ENCODE measurements around the gene TMTC3. TPM values are rescaled to one million over a fixed set of nuclear protein-coding genes. Genes with fewer than 3 reads are reported as not detected.

The TMTC3 gene
- total RNA-seq, 1 experiment from 2014 or later: 31.8 TPM

- H3K4me1 Mint-ChIP-seq (ENCODE audit: low read depth, unreplicated experiment): peaks cover 54% of the 10 kb centered on the region
- ChIA-PET CTCF (no interaction called here), POLR2A (no interaction called here)
Measured at GRCh38 chr12:88179436-88180014, 37.4 kb downstream of the TMTC3 start.

GRCh38 chr12:88181881-88182280 lies 39.8 kb downstream of the TMTC3 start:
- H3K36me3 Mint-ChIP-seq (ENCODE audit: insufficient read depth, unreplicated experiment): peaks cover 73% of the 10 kb centered on the region
- CTCF ChIA-PET: no interaction called here
- peaks cover 48% of the 10 kb centered on the region for H3K9me3 Mint-ChIP-seq (ENCODE audit: unreplicated experiment)
- Histone ChIP-seq H3K4me1 (peaks cover 91% of the 10 kb centered on the region), H3K9me3 (peaks cover 45% of the 10 kb centered on the region), H3K27me3 (replicated peaks; ENCODE audit: control insufficient read depth, insufficient read depth, low read length) (no peaks in the 10 kb centered on the region), H3K4me3 (ENCODE audit: low read depth, low read length) (no peak overlapping the region), H3K36me3 (ENCODE audit: control insufficient read depth, insufficient read depth, low read length) (peaks cover 3% of the 10 kb centered on the region)
- no TSS peak for BruUV-seq (replicated peaks)
- H3K4me1 Mint-ChIP-seq (ENCODE audit: low read depth, unreplicated experiment): peaks cover 64% of the 10 kb centered on the region
- H3K4me3 Mint-ChIP-seq (ENCODE audit: unreplicated experiment): no peak overlapping the region
- peak overlapping the region; percentile 77 for H3K27ac Mint-ChIP-seq (ENCODE audit: unreplicated experiment)
- intact Hi-C loops (cut with micrococcal nuclease; ENCODE audit: unreplicated experiment): loop anchor here (10.0 kb wide), 2 partner anchors 393 to 773 kb away; no protein-coding TSS in a partner anchor
- DNase-seq: peak; percentile 42 to 50
- TF ChIP-seq CTCF (IDR thresholded peaks at IDR 0.05; ENCODE audit: insufficient read depth in 1 of 2, low read depth in 1 of 2, low read length in 1 of 2, severe bottlenecking in 1 of 2, unreplicated experiment in 1 of 2): no peak
- no peaks in the 10 kb centered on the region for H3K27me3 Mint-ChIP-seq (ENCODE audit: insufficient read depth, unreplicated experiment)
- POLR2A ChIA-PET: no interaction called here

More at GRCh38 chr12:88179436-88180014, 37.4 kb downstream of the TMTC3 start:
- no peak overlapping the region for H3K4me3 ChIP-seq (ENCODE audit: low read depth, low read length)
- no TSS peak for BruUV-seq (replicated peaks)
- Mint-ChIP-seq H3K4me3 (ENCODE audit: unreplicated experiment) (peak overlapping the region; percentile 37), H3K9me3 (ENCODE audit: unreplicated experiment) (peaks cover 40% of the 10 kb centered on the region), H3K27me3 (ENCODE audit: insufficient read depth, unreplicated experiment) (no peaks in the 10 kb centered on the region), H3K27ac (ENCODE audit: unreplicated experiment) (peak overlapping the region; percentile 77), H3K36me3 (ENCODE audit: insufficient read depth, unreplicated experiment) (peaks cover 67% of the 10 kb centered on the region)
- H3K27me3 ChIP-seq (replicated peaks; ENCODE audit: control insufficient read depth, insufficient read depth, low read length): no peaks in the 10 kb centered on the region
- H3K4me1 ChIP-seq: peaks cover 69% of the 10 kb centered on the region
- peaks cover 3% of the 10 kb centered on the region for H3K36me3 ChIP-seq (ENCODE audit: control insufficient read depth, insufficient read depth, low read length)
- peaks cover 36% of the 10 kb centered on the region for H3K9me3 ChIP-seq
- no peak for TF ChIP-seq CTCF (IDR thresholded peaks at IDR 0.05; ENCODE audit: insufficient read depth in 1 of 2, low read depth in 1 of 2, low read length in 1 of 2, severe bottlenecking in 1 of 2, unreplicated experiment in 1 of 2)
- peak; percentile 50 to 51 for DNase-seq
- intact Hi-C loops (cut with micrococcal nuclease; ENCODE audit: unreplicated experiment): loop anchor here (1.0 to 10.0 kb wide), 4 partner anchors 9 to 775 kb away; partner anchors contain the start of genes CEP290 and TMTC3

- H3K9me3 Mint-ChIP-seq (ENCODE audit: unreplicated experiment): peaks cover 46% of the 10 kb centered on the region
- TF ChIP-seq CTCF (IDR thresholded peaks at IDR 0.05; ENCODE audit: insufficient read depth in 1 of 2, low read depth in 1 of 2, low read length in 1 of 2, severe bottlenecking in 1 of 2, unreplicated experiment in 1 of 2): no peak
- peaks cover 62% of the 10 kb centered on the region for H3K4me1 Mint-ChIP-seq (ENCODE audit: low read depth, unreplicated experiment)
- H3K36me3 Mint-ChIP-seq (ENCODE audit: insufficient read depth, unreplicated experiment): peaks cover 68% of the 10 kb centered on the region
- intact Hi-C loops (cut with micrococcal nuclease; ENCODE audit: unreplicated experiment): loop anchor here (10.0 kb wide), 2 partner anchors 392 to 772 kb away; no protein-coding TSS in a partner anchor
- no TSS peak for BruUV-seq (replicated peaks)
- H3K4me3 Mint-ChIP-seq (ENCODE audit: unreplicated experiment): no peak overlapping the region
- Histone ChIP-seq H3K4me3 (ENCODE audit: low read depth, low read length) (no peak overlapping the region), H3K4me1 (peaks cover 95% of the 10 kb centered on the region), H3K9me3 (peaks cover 45% of the 10 kb centered on the region), H3K36me3 (ENCODE audit: control insufficient read depth, insufficient read depth, low read length) (peaks cover 2% of the 10 kb centered on the region), H3K27me3 (replicated peaks; ENCODE audit: control insufficient read depth, insufficient read depth, low read length) (no peaks in the 10 kb centered on the region)
- ChIA-PET CTCF (no interaction called here), POLR2A (no interaction called here)
- peak overlapping the region; percentile 77 for H3K27ac Mint-ChIP-seq (ENCODE audit: unreplicated experiment)
- DNase-seq: no peak
- H3K27me3 Mint-ChIP-seq (ENCODE audit: insufficient read depth, unreplicated experiment): no peaks in the 10 kb centered on the region
Measured at GRCh38 chr12:88182416-88182815, 40.3 kb downstream of the TMTC3 start.
